Loucy (cell line): ENCODE results near the gene ANKRD23.
A peak's percentile ranks its signal among the peaks of the same experiment; 100 is the strongest.

ENCODE experiments used
- H2AFZ ChIP-seq: fragments of 200-600 bp; sonication (generic); 2 replicates; pipeline ENCODE4 v1.6.0; 2016; ENCODE audit warnings: antibody characterized with exemption, mild to moderate bottlenecking, low read length, moderate library complexity
- H3F3A ChIP-seq: fragments of 200-600 bp; 2 replicates; pipeline ENCODE4 v1.6.0; 2016; ENCODE audit warnings: antibody characterized with exemption, low read depth, mild to moderate bottlenecking
- H3K27me3 ChIP-seq: fragments of 200-600 bp; sonication (generic); 2 replicates; pipeline ENCODE4 v1.6.1; 2014; ENCODE audit warnings: low read length, mild to moderate bottlenecking; ENCODE audit not compliant: insufficient read depth, poor library complexity, severe bottlenecking
- H3K36me3 ChIP-seq: fragments of 200-600 bp; sonication (generic); 2 replicates; pipeline ENCODE4 v1.6.1; 2016; ENCODE audit warnings: low read length; ENCODE audit not compliant: insufficient read depth
- H3K4me1 ChIP-seq: fragments of 200-600 bp; sonication (generic); 2 replicates; pipeline ENCODE4 v1.5.1; 2014; ENCODE audit warnings: low read length, mild to moderate bottlenecking; ENCODE audit not compliant: insufficient read depth, poor library complexity, severe bottlenecking
- H3K4me2 ChIP-seq: fragments of 200-600 bp; sonication (generic); 2 replicates; pipeline ENCODE4 v1.6.0; 2014; ENCODE audit warnings: antibody characterized with exemption, low read length, low read depth, mild to moderate bottlenecking; ENCODE audit not compliant: poor library complexity, severe bottlenecking
- H3K4me3 ChIP-seq: fragments of 200-600 bp; sonication (generic); 2 replicates; pipeline ENCODE4 v1.5.1; 2014; ENCODE audit warnings: low read length, mild to moderate bottlenecking, mixed read lengths; ENCODE audit not compliant: poor library complexity, severe bottlenecking
- H3K79me2 ChIP-seq: fragments of 200-600 bp; sonication (generic); 2 replicates; pipeline ENCODE4 v1.6.1; 2014; ENCODE audit warnings: low read length; ENCODE audit not compliant: insufficient read depth
- H3K9ac ChIP-seq: fragments of 200-600 bp; sonication (generic); 2 replicates; pipeline ENCODE4 v1.6.0; 2014; ENCODE audit warnings: mild to moderate bottlenecking, low read depth, low read length, moderate library complexity; ENCODE audit not compliant: poor library complexity, severe bottlenecking
- H3K9me2 ChIP-seq: fragments of 200-600 bp; sonication (generic); replicated peaks from 2 replicates; pipeline ENCODE4 v1.6.1; 2016; ENCODE audit warnings: low read depth, low read length, mixed read lengths
- H3K9me3 ChIP-seq: fragments of 200-600 bp; sonication (generic); 2 replicates; pipeline ENCODE4 v1.6.1; 2014; ENCODE audit warnings: mild to moderate bottlenecking, antibody characterized with exemption, low read length, low read depth; ENCODE audit not compliant: insufficient read depth
- H4K20me1 ChIP-seq: fragments of 200-600 bp; sonication (generic); 2 replicates; pipeline ENCODE4 v1.6.0; 2014; ENCODE audit warnings: antibody characterized with exemption, low read length, mild to moderate bottlenecking; ENCODE audit not compliant: insufficient read depth, poor library complexity, severe bottlenecking
- CTCF ChIP-seq: fragments of 200-600 bp; sonication (generic); conservative IDR thresholded peaks from 2 replicates; pipeline ENCODE4 v1.5.1; 2014; ENCODE audit warnings: mild to moderate bottlenecking, antibody characterized with exemption, low read length
- EZH2phosphoT487 ChIP-seq: fragments of 200-600 bp; IDR thresholded peaks from 2 replicates; pipeline ENCODE4 v1.6.1; 2018; ENCODE audit warnings: antibody characterized with exemption, mild to moderate bottlenecking, moderate library complexity, borderline replicate concordance

The ANKRD23 gene

DNA sequence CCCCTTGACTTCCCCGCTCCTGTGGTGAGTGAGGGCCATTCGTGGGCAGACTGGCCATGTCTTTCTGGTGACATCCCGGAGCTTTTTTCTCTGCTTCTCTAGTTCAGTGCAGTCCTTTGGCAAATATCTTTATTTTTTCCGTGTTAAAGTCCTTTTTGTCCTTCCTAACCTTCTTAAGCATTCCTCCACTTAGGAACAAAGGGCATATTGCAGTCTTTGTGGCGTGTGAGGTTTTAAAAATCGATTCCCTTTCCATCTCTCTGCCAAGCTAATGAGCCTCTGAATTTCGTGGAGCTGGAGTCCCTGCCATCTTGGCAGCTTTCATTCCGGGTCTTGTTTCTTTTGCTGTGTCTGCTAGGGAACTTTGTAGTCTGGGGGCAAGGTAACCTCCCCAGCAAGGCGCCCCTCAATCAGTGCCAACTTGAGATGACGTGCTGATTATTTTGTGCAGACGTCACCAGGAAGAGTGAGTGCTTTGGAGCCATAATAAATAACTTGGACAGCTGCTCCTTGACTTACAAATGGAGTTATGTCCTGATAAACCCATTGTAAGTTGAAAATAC lies 22.6 kb downstream of the ANKRD23 start:
- Histone ChIP-seq H3K36me3 (peaks cover 28% of the 10 kb centered on the region; the same call in 1 of the 2 replicates), H3K4me2 (peak overlapping the region; percentile 99), H3K27me3 (no peaks in the 10 kb centered on the region), H3K4me3 (peak overlapping the region; percentile 85), H3K4me1 (peaks cover 51% of the 10 kb centered on the region), H3K9me2 (no peaks in the 10 kb centered on the region), H4K20me1 (peaks cover 71% of the 10 kb centered on the region), H3K79me2 (peaks cover 75% of the 10 kb centered on the region), H2AFZ (no peak overlapping the region), H3K9ac (peak overlapping the region; percentile 37), H3K9me3 (no peaks in the 10 kb centered on the region), H3F3A (no peaks in the 10 kb centered on the region)
- TF ChIP-seq EZH2phosphoT487 = no peak
- TF ChIP-seq CTCF = no peak

- Histone ChIP-seq H3F3A (no peaks in the 10 kb centered on the region), H3K4me1 (peaks cover 55% of the 10 kb centered on the region), H4K20me1 (peaks cover 71% of the 10 kb centered on the region), H3K79me2 (peaks cover 75% of the 10 kb centered on the region), H3K36me3 (peaks cover 18% of the 10 kb centered on the region; the same call in 1 of the 2 replicates), H3K27me3 (no peaks in the 10 kb centered on the region), H3K4me3 (peak overlapping the region; percentile 85), H3K4me2 (peak overlapping the region; percentile 99), H3K9me3 (no peaks in the 10 kb centered on the region), H3K9ac (peak overlapping the region; percentile 71), H2AFZ (no peak overlapping the region), H3K9me2 (no peaks in the 10 kb centered on the region)
- TF ChIP-seq EZH2phosphoT487 (no peak), CTCF (peak; percentile 45)
Observed at GRCh38 chr2:96819876-96820511, 23.8 kb downstream of the ANKRD23 start.

DNA sequence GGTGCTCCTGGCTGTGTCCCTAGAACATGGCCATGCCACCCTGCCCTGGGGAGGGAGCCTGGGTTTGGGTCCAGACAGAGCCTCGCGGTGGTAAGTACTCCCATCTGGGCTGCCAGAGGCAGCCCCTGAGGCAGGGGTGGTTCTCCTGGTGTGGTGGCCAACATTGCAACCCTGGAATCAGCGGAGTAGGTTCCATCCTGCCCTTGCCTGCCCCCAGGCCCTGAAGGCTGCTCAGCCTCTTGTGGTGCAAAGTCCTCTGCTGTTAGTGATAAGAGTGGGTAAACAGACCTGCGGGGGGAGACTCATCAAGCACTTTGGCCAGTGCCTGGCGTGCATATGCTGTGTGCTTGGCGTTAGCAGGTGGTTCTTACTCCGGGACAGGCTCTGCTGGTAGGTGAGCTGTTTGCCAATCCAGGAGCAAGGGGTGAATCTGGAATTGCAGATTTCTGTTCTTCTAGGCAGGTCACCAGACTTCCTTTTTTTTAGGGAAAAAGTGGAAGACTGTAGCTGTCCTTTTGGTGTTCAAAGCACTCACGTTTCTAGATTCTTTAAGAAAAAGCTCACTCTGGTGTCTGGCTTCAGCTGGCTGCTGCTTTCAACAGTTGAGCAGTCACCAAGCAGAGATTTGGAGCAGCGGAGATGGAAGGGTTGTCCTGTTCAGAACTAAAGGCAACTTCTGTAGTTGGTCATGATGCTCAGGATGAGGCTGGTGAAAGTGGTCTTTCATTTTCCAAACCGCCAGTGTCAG lies 24.5 kb downstream of the ANKRD23 start:
- peak overlapping the region; percentile 99 for H3K4me2 ChIP-seq
- peak overlapping the region; percentile 71 for H3K9ac ChIP-seq
- peaks cover 56% of the 10 kb centered on the region for H3K4me1 ChIP-seq
- peaks cover 66% of the 10 kb centered on the region for H4K20me1 ChIP-seq
- no peaks in the 10 kb centered on the region for H3F3A ChIP-seq
- H3K36me3 ChIP-seq = peaks cover 11% of the 10 kb centered on the region; the same call in 1 of the 2 replicates
- H3K9me3 ChIP-seq = no peaks in the 10 kb centered on the region
- no peaks in the 10 kb centered on the region for H3K27me3 ChIP-seq
- H3K79me2 ChIP-seq = peaks cover 70% of the 10 kb centered on the region
- TF ChIP-seq CTCF (no peak; the same call in 1 of the 2 replicates), EZH2phosphoT487 (no peak)
- no peaks in the 10 kb centered on the region for H3K9me2 ChIP-seq
- no peak overlapping the region for H2AFZ ChIP-seq
- peak overlapping the region; percentile 85 for H3K4me3 ChIP-seq
